Central memory CD4-positive, alpha-beta T cell (primary cell): ENCODE data around the gene LRFN4.
"Not testable (repeated sequence)": the region's sequence is repeated elsewhere in the genome, so short reads cannot be mapped to it uniquely, and the experiment has no call there.

Source experiments
- DNase-seq: peaks from one replicate; pipeline ENCODE4 v3.0.0; 2022
- total RNA-seq, 3 experiments: gene quantifications; one replicate each; lab custom pipeline; 2026; lab: John Stamatoyannopoulos, UW

Gene LRFN4
- total RNA-seq, result 6.2 to 26.2 (median 19.9) reads per million in 3 experiments

DNA sequence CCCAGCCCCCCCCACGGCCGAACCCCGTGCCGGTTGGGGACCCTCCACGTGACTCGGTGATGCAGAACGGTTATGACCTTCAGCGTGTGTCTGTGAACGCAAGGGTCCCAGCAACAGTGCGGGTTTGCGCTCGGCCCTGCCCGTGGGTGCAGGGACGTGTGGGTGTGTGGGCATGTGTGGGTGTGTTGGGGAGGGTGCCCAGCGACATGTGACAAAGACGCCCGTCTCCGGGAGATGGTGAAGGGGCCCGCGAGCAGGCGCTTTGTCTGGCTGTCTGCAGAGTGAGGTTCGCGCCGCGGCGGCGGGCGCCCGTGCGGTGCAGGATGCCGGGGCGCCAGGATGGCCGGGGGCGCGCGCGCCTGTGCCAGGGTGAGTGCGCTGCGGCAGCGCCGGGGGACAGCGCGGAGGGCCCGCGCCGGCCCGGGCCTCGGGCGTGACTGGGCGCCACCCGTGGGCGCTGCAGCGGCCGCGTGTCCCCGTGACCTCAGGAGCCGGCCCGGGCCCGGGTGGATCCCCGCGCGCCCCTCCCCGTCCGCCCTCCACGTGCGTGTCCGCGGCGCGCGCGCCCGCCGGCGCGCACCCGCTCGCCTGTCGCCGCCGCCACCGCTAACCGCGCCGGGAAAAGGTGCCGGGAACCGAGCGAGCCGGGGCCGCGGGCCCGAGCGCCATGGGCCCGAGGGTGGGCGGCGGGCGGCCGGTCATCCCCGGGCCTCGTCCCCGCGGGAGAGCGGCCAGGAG is at the start of gene LRFN4:
Gene LRFN4 (plus strand): TSS at position 569 of the 738 bp plus-strand sequence. CDS start 681 bp downstream, outside the sequence.
- DNase-seq, result peak; percentile 65

DNA sequence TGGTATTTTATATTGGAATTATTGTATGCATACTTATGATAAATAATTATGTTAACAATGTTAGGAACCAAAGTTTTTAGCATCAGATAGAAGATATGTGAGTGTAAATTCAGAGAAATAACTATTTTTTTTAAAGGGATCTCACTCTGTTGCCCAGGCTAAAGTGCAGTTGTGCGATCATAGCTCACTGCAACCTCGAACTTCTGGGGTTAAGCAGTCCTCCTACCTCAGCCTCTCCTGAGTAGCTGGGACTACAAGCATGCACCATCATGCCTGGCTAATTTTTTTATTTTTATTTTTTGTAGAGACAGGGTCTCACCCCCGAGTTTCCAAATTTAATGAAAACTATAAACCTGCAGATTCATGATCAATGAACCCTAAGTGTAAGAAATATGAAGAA is 47.3 kb upstream of the LRFN4 start:
- no peak for DNase-seq

DNA sequence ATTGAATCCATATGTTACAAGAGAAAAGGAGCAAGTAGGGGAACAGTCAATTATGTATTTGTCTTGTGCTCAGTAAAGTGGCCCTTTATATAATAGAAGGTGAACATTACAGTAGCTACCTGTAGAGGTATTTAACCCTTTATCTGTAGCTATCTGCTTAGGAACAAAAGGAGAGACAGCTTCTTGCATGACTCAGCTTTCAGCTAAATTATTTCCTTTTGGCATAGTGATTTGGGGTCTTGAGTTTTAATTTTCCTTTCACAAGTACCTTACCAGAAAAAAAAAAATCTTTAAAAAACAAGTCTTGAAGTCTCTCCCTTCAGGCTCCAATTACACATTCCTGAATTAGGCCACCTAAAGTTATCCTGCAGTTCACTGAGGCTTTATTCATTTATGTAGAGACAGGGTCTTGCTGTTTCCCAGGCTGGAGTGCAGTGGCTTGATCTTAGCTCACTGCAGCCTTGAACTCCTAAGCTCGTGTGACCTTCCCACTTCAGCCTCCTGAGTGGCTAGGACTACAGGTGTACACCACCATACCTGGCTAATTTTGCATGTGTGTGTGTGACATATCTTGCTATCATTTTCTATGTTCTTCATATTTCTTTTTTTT is 46.2 kb upstream of the LRFN4 start:
- DNase-seq, result no peak

GRCh38 chr11:66814678-66815077 is 42.2 kb upstream of the LRFN4 start:
- no peak for DNase-seq

DNA sequence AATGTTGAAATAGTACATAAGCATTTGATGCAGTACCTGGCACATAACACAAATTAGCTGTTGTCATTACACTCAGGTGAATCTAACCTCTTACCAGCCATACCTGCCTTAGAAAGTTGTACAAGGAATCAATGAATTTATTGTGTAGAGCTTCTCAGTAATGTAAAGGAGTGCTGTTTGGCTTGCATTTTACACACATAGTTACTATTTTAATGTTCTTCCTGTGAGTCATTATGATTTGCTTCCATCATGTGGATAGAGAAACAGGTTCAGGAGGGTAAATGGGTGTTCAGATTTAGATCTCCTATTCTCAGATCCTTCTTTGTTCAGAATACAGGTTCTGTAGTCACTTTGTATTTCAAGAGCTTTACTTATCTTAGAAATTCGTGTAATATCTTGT is 41.2 kb upstream of the LRFN4 start:
- no peak for DNase-seq

DNA sequence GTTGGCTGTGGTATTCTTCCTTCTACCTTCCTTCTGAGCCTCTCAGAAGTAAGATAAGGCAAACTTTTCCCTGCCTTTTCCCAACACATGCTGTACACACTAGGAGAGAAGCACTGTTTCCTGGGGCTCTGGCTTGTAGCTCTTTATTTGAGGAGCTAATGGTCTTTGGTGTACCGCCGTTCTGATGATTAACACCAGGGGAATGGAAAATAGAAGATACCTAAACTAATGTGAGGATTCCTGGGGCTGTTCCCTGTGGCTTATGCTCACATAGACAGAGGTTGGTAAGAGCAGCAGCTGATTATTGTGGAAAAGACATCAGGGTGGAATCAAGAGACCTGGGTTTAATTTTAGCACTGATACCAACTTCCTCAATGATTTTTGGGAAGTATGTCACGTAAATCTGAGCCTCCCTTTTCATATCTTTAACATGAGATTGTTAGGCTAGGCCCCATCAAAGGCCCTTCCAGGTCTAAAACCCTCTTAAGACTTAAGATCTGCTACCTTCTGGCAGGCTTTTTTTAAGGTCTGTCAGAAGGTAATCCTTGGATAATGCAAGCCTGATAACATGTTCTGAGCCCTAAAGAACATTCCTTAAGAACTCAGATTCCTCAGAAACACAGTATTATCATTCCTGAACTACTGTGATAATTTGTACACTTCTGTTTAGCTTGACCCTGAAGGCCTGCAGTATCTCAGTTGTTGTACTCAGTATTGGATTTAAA is 38.5 kb upstream of the LRFN4 start:
- DNase-seq, result no peak

DNA sequence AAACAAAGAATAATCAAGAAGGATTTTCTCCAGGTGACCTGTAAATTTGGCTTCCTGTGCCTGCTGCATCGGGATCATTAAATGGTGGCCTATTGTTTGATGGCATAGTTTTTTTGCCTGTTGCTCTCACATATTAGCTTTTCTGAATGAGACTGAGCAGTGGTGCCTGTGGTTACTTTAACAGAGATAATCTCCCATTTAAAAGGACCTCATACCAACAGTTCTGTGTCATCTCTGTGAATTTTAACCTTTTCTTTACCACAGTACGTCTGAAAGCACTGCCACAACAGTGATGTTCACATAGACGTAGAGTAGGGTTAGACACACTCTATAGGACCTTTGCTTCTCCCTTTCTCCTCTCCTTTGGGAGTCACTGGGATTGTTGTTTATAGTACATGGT is 36.5 kb upstream of the LRFN4 start:
- DNase-seq, result no peak

DNA sequence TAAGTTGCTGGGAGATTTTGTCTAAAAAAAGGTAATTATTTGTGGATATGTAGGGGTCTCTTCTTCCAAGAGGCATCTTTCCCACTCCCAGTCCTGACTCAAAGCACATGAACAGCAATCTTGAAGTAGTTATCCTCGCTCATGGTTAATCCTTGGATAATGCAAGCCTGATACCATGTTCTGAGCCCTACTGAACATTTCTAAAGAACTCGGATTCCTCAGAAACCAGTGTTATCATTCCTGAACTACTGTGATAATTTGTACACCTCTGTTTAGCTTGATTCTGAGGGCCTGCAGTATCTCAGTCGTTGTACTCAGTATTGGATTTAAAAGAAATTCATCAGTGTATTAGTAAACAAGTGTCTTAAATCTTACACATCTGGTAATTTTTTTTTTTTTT is 36.0 kb upstream of the LRFN4 start:
- DNase-seq, result no peak

DNA sequence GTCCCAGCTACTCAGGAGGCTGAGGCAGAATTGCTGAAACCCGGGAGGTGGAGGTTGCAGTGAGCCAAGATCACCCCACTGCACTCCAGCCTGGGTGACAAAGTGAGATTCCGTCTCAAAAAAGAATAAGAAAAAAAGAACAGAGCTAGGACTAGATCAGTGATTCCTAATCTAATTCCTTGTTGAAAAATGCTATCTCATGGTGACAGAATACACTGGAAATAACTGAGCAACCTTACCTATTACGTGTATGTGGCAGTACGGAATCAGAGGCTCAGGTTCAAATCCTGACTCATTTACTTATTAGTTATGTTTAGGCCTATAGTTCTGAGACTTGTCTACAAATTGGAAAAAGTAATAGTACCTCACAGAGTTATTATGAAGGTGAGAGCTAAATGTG is 33.2 kb upstream of the LRFN4 start:
- no peak for DNase-seq

DNA sequence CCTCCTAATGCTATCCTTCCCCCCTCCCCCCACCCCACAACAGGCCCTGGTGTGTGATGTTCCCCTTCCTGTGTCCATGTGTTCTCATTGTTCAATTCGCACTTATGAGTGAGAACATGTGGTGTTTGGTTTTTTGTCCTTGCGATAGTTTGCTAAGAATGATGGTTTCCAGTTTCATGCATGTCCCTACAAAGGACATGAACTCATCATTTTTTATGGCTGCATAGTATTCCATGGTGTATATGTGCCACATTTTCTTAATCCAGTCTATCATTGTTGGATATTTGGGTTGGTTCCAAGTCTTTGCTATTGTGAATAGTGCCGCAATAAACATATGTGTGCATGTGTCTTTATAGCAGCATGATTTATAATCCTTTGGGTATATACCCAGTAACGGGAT is 32.3 kb upstream of the LRFN4 start:
- DNase-seq, result not testable (repeated sequence)

- DNase-seq, result no peak
Observed at GRCh38 chr11:66834539-66834845, 22.4 kb upstream of the LRFN4 start.

DNA sequence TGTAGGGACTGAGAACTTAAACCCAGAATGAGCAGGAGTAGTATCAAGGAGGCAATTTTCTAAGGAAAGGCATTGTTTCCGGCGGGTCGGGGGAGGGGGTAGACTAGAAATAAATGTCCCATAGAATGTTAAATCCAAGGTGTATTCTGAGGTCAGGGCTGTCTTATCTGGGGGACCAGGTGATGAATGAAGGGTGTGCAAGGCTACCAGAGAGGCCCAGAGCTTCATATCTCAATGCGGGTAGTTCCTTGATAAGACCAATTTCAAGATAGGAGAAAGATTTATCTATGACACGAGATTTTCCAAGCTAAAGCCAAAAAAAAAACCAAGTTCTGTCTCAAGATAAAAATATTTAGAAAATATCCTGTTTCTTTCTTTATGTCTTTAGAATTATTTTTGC is 21.9 kb upstream of the LRFN4 start:
- DNase-seq, result no peak

GRCh38 chr11:66835768-66836405 is 21.0 kb upstream of the LRFN4 start:
- DNase-seq, result no peak

DNA sequence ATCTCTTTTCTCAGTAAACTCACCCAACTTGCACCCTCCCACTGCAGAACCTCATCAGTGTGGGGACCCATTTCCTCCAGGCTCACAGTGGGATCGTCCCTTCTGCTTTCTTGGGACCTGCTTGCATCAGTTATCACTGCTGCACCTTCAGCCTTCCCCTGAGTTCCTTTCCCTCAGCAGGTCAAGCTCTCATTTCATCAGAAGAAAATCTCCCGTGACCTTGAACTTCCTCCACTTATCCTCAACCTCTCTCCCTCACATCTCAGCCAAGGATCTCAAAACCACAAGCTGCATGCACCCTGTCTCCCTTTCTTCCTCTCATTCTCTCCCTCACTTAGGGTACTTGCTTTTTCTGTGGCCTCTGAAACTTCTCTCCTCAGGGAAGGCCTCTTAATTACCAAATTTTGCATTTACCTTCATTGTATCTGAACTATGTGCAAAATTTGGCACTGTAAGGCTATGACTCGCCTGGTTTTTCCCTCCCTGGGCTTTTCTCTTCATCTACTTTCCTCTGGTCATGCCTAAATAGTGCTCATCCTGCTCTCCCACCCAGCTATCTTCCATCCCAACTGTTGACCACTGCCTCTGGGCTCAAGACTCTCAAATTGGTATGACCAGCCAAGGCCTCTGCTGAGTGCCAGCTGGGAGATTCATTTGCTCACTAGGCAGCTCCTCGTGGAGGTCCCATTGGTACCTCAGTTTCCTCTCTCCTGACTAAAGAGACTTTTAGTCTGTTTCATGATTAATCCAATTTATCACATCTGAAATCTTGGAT is 16.4 kb upstream of the LRFN4 start:
- no peak for DNase-seq

DNA sequence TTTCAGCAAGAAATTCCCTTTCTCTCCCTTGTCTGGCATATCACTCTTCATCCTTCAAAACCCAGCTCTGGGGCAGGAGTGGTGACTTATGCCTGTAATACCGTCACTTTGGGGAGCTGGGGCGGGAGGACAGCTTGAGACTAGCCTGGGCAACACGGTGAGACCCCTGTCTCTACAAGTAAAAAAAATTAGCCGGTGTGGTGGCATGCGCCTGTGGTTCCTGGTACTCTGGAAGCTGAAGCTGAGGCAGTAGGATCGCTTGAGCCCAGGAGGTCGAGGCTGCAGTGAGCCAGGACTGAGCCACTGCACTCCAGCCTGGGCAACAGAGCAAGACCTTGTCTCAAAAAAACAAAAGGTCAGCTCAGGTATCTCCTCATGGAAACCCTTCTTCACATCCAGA is 15.0 kb upstream of the LRFN4 start:
- DNase-seq, result no peak

DNA sequence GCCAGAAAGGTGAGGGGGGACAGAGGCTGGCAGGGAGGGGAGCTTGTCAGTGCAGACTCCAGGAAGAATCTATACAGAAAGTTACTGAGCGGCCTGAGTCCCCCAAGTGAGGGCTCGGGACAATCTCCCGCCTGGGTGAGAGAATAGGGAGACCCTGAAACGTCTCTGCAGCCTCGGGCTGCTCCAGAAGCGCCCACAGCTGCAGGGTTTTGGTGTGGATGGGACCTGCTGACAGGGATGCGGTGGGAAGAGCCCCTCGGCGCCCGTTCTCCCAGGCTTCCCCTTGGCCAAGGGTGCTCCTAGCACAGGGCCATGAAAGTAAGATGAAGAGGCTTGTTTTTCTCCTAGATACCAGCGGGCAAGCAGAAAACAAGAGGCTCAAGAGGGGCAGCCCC is 14.4 kb upstream of the LRFN4 start:
- DNase-seq, result no peak

DNA sequence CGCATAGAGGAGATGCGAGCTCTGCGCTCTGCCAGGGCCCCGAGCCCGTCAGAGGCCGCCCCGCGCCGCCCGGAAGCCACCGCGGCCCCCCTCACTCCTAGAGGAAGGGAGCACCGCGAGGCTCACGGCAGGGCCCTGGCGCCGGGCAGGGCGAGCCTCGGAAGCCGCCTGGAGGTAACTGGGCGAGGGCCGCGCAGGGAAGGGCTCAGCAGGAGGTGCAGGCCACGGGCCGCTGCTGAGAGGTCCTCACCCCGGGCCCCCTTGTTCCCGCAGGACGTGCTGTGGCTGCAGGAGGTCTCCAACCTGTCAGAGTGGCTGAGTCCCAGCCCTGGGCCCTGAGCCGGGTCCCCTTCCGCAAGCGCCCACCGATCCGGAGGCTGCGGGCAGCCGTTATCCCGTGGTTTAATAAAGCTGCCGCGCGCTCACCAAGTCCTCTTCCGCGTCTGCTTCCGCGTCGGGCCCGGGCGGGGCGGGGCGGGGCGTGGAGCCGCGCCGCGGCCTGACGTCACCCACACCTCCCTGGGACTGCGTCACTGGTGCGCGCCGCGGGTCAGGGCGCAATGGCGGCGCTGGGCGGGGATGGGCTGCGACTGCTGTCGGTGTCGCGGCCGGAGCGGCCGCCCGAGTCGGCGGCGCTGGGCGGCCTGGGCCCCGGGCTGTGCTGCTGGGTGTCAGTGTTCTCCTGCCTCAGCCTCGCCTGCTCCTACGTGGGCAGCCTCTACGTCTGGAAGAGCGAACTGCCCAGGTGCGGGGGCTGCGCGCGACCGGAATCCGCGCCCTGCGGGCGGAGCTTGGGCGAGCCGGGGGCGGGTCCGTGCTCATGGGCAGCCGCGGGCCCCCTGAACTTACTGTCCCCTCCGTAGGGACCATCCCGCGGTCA is 13.7 kb upstream of the LRFN4 start, which contains the start of gene RCE1:
Gene RCE1 (plus strand): TSS at position 546 of the 880 bp plus-strand sequence. CDS start 15 bp downstream, at position 561.
- peak; percentile 90 for DNase-seq

GRCh38 chr11:66843776-66844495 is 12.9 kb upstream of the LRFN4 start:
- no peak for DNase-seq

DNA sequence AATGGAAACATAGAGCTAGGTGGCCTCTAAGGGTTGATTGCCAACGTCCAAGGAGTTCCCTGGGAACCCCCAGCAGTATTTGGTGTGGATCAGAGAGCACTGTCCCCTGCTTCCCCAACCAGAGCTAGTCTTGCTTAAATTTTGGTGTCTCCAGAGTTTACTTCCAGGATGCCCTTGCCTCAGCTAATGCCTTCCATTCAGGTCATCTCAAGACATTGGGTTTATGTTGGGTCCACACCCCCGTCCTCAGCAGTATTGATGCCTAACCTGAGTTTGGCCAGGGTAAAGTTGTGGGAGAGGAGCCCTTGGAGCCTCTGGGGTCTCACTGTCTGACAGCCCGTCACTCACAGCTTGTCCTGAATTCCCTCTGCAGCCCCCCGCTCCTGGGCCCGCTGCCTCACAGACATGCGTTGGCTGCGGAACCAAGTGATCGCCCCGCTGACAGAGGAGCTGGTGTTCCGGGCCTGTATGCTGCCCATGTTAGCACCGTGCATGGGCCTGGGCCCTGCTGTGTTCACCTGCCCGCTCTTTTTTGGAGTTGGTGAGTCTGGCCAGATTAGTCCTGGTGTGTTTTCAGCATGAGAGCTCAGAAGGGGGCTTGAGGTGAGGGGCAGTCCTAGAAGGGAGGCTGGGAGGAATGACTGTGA is 12.2 kb upstream of the LRFN4 start:
- DNase-seq, result no peak

GRCh38 chr11:66845143-66845875 is 11.6 kb upstream of the LRFN4 start:
- DNase-seq, result no peak
